IMR-90 (cell line): ENCODE results near the gene NKAIN4. TPM values are rescaled to one million over a fixed set of nuclear protein-coding genes. Genes with fewer than 3 reads are reported as not detected.

ENCODE experiments used
- ATAC-seq: fragments of 200-7000 bp; cut with Tn5 transposase; 2 replicates; pipeline ENCODE4 v1.9.1; 2020; ENCODE audit warnings: low read depth, mild to moderate bottlenecking, moderate library complexity
- BruUV-seq: library from RNA; stranded (reverse); fragments of 400-500 nt; replicated peaks from 2 replicates; lab custom pipeline; 2021; lab: Mats Ljungman, UMichigan
- CTCF ChIA-PET: fragments of 300-600 bp; formaldehyde crosslinking; extraction: SDS; loops from one replicate; lab custom pipeline; 2021; ENCODE audit warnings: antibody characterized with exemption; lab: Yijun Ruan, JAX
- POLR2A ChIA-PET: fragments of 300-600 bp; sonication (Branson Sonifier 250); formaldehyde crosslinking; loops from one replicate; lab custom pipeline; 2022; ENCODE audit warnings: antibody characterized with exemption; ENCODE audit not compliant: unreplicated experiment; lab: Charles Lee
- DNase-seq: peaks from one replicate; pipeline ENCODE4 v3.0.0; 2013
- H2AFZ ChIP-seq: replicated peaks from 2 replicates; pipeline ENCODE3; 2013; ENCODE audit warnings: low read length, mild to moderate bottlenecking; ENCODE audit not compliant: poor library complexity
- H2AK5ac ChIP-seq: 2 replicates; pipeline ENCODE4 v1.6.1; 2013; ENCODE audit warnings: low read depth, low read length, inconsistent platforms
- H2AK9ac ChIP-seq: replicated peaks from 2 replicates; pipeline ENCODE3; 2013; ENCODE audit warnings: mild to moderate bottlenecking, low read depth, low read length, moderate library complexity; ENCODE audit not compliant: poor library complexity
- H2BK120ac ChIP-seq: 2 replicates; pipeline ENCODE4 v1.6.1; 2013; ENCODE audit warnings: low read depth, low read length, inconsistent platforms
- H2BK15ac ChIP-seq: 3 replicates; pipeline ENCODE4 v1.6.1; 2013; ENCODE audit warnings: low read depth, low read length, inconsistent platforms
- H2BK20ac ChIP-seq: 2 replicates; pipeline ENCODE4 v1.6.1; 2013; ENCODE audit warnings: low read depth, mild to moderate bottlenecking, inconsistent platforms, low read length, moderate library complexity
- H2BK5ac ChIP-seq: 2 replicates; pipeline ENCODE4 v1.6.1; 2013; ENCODE audit warnings: mild to moderate bottlenecking, low read depth, low read length, inconsistent platforms; ENCODE audit not compliant: poor library complexity, severe bottlenecking
- H3K14ac ChIP-seq: replicated peaks from 2 replicates; pipeline ENCODE4 v1.6.1; 2013; ENCODE audit warnings: low read depth, low read length, inconsistent platforms
- H3K18ac ChIP-seq: 2 replicates; pipeline ENCODE4 v1.6.1; 2013; ENCODE audit warnings: low read depth, low read length, control low read depth
- H3K23ac ChIP-seq: 2 replicates; pipeline ENCODE4 v1.6.1; 2013; ENCODE audit warnings: low read depth, low read length, inconsistent platforms
- H3K27ac ChIP-seq: 2 replicates; pipeline ENCODE4 v1.5.1; 2013; ENCODE audit warnings: mild to moderate bottlenecking, control low read depth, low read length; ENCODE audit not compliant: insufficient read depth
- H3K27me3 ChIP-seq: 2 replicates; pipeline ENCODE4 v1.6.1; 2013; ENCODE audit warnings: low read length; ENCODE audit not compliant: control insufficient read depth, insufficient read depth
- H3K36me3 ChIP-seq: 2 replicates; pipeline ENCODE4 v1.6.1; 2013; ENCODE audit warnings: low read length, mixed read lengths; ENCODE audit not compliant: control insufficient read depth, insufficient read depth
- H3K4ac ChIP-seq: 2 replicates; pipeline ENCODE4 v1.6.1; 2013; ENCODE audit warnings: low read depth, low read length, inconsistent platforms
- H3K4me1 ChIP-seq: 2 replicates; pipeline ENCODE4 v1.6.1; 2013; ENCODE audit warnings: low read length, mixed read lengths; ENCODE audit not compliant: control insufficient read depth, insufficient read depth
- H3K4me2 ChIP-seq: 2 replicates; pipeline ENCODE4 v1.6.1; 2013; ENCODE audit warnings: low read depth, mild to moderate bottlenecking, control low read depth, low read length, moderate library complexity
- H3K4me3 ChIP-seq: 2 replicates; pipeline ENCODE4 v1.5.1; 2013; ENCODE audit warnings: low read depth, mild to moderate bottlenecking, control low read depth, low read length, moderate library complexity; ENCODE audit not compliant: insufficient read depth
- H3K56ac ChIP-seq: 2 replicates; pipeline ENCODE4 v1.6.1; 2013; ENCODE audit warnings: low read length, inconsistent platforms; ENCODE audit not compliant: insufficient read depth; ENCODE audit errors: extremely low read depth
- H3K79me1 ChIP-seq, 2 experiments: 2 replicates each; pipeline ENCODE4 v1.6.1; 2013; ENCODE audit warnings: low read length in 2 of 2, inconsistent platforms in 1 of 2, low read depth in 1 of 2
- H3K9ac ChIP-seq: 2 replicates; pipeline ENCODE4 v1.6.1; 2013; ENCODE audit warnings: low read depth, low read length, control low read depth
- H3K9me1 ChIP-seq: 2 replicates; pipeline ENCODE4 v1.6.1; 2013; ENCODE audit warnings: low read length, inconsistent platforms; ENCODE audit not compliant: insufficient read depth
- H3K9me3 ChIP-seq: 2 replicates; pipeline ENCODE4 v1.6.1; 2013; ENCODE audit warnings: low read length; ENCODE audit not compliant: control insufficient read depth, insufficient read depth
- H4K20me1 ChIP-seq: 2 replicates; pipeline ENCODE4 v1.6.1; 2013; ENCODE audit warnings: low read length, inconsistent platforms; ENCODE audit not compliant: insufficient read depth
- H4K5ac ChIP-seq: 2 replicates; pipeline ENCODE4 v1.6.1; 2013; ENCODE audit warnings: mild to moderate bottlenecking, low read depth, low read length, control low read depth
- H4K8ac ChIP-seq, 2 experiments: 2 replicates each; pipeline ENCODE4 v1.6.1; 2013; ENCODE audit warnings: low read depth in 2 of 2, low read length in 2 of 2, control low read depth in 1 of 2, inconsistent platforms in 1 of 2
- H4K91ac ChIP-seq: 2 replicates; pipeline ENCODE4 v1.6.1; 2013; ENCODE audit warnings: low read depth, low read length, inconsistent platforms; ENCODE audit not compliant: insufficient read depth
- BHLHE40 ChIP-seq: fragments of 150-350 bp; IDR thresholded peaks from 2 replicates; pipeline ENCODE4 v1.6.1; 2016; ENCODE audit warnings: mild to moderate bottlenecking, low read depth, low read length
- CEBPB ChIP-seq: IDR thresholded peaks from 2 replicates; pipeline ENCODE4 v1.6.1; 2012; ENCODE audit warnings: low read depth, low read length, improper control_type of control experiment
- CHD1 ChIP-seq: IDR thresholded peaks from 2 replicates; pipeline ENCODE4 v1.6.1; 2012; ENCODE audit warnings: low read depth, low read length, improper control_type of control experiment
- FOS ChIP-seq: fragments of 150-350 bp; IDR thresholded peaks from 2 replicates; pipeline ENCODE4 v1.6.1; 2016; ENCODE audit warnings: low read depth, low read length
- MAFK ChIP-seq: IDR thresholded peaks from 2 replicates; pipeline ENCODE4 v1.6.1; 2012; ENCODE audit warnings: low read depth, low read length, improper control_type of control experiment
- MAZ ChIP-seq: IDR thresholded peaks from 2 replicates; pipeline ENCODE4 v1.6.1; 2012; ENCODE audit warnings: low read depth, mild to moderate bottlenecking, low read length, improper control_type of control experiment, moderate library complexity, borderline replicate concordance
- MXI1 ChIP-seq: IDR thresholded peaks from 2 replicates; pipeline ENCODE4 v1.6.1; 2012; ENCODE audit warnings: low read depth, mild to moderate bottlenecking, low read length, moderate library complexity, borderline replicate concordance
- NFE2L2 ChIP-seq: fragments of 150-350 bp; IDR thresholded peaks from 2 replicates; pipeline ENCODE4 v1.6.1; 2016; ENCODE audit warnings: low read depth, mild to moderate bottlenecking, low read length
- POLR2A ChIP-seq: IDR thresholded peaks from 2 replicates; pipeline ENCODE4 v1.6.1; 2012; ENCODE audit warnings: mild to moderate bottlenecking, low read depth, low read length
- RAD21 ChIP-seq: IDR thresholded peaks from 2 replicates; pipeline ENCODE4 v1.6.1; 2012; ENCODE audit warnings: low read length, improper control_type of control experiment
- RCOR1 ChIP-seq: IDR thresholded peaks from 2 replicates; pipeline ENCODE4 v1.6.1; 2012; ENCODE audit warnings: mild to moderate bottlenecking, low read length, improper control_type of control experiment; ENCODE audit not compliant: insufficient replicate concordance
- RFX5 ChIP-seq: IDR thresholded peaks from 2 replicates; pipeline ENCODE4 v1.8.0; 2012; ENCODE audit warnings: low read depth, mild to moderate bottlenecking, low read length, moderate library complexity
- SMC3 ChIP-seq: fragments of 150-350 bp; IDR thresholded peaks from 2 replicates; pipeline ENCODE4 v1.6.1; 2016; ENCODE audit warnings: low read depth, mild to moderate bottlenecking, antibody characterized with exemption, low read length, moderate library complexity
- WGBS, 2 experiments: methylation state at CpG; one replicate each; pipeline versions ENCODE4 v1.1.5 to v1.1.7; 2013; ENCODE audit warnings: missing lambda C conversion rate in 2 of 2; ENCODE audit not compliant: insufficient read length in 1 of 2; ENCODE audit errors: extremely low coverage in 2 of 2; 5-methylcytosine and 5-hydroxymethylcytosine counted together
- dilution Hi-C: fragments of 300-500 bp; cut with HindIII; formaldehyde crosslinking; loops from one replicate; pipeline ENCODE4 v1.14.3; 2018; ENCODE audit warnings: low sequenced_read_pairs; ENCODE audit not compliant: unreplicated experiment
- in situ Hi-C: fragments of 300-500 bp; cut with MboI; formaldehyde crosslinking; loops from 3 replicates; pipeline ENCODE4 v1.14.3; 2019; ENCODE audit warnings: low sequenced_read_pairs, inconsistent platforms, mixed read lengths
- intact Hi-C: fragments of 100-400 bp; cut with micrococcal nuclease; formaldehyde crosslinking; loops from 2 replicates; pipeline ENCODE4 v1.10.0; 2022
- polyA plus RNA-seq, 3 experiments: library from polyadenylated mRNA; depleted of rRNA; stranded (reverse); fragments of >200 nt; gene quantifications; 2 replicates each; pipeline ENCODE4 v1.2.3, GENCODE V29; 2012; ENCODE audit warnings: low replicate concordance in 1 of 3
- total RNA-seq: library from RNA; depleted of rRNA; stranded (reverse); fragments of >200 nt; gene quantifications from 2 replicates; pipeline ENCODE4 v1.2.3, GENCODE V29; 2012
- TF ChIP-seq, protein P1 (sequence below): fragments of 150-350 bp; IDR thresholded peaks from 2 replicates; pipeline ENCODE4 v1.6.1; 2016; ENCODE audit warnings: low read depth, mild to moderate bottlenecking, low read length, moderate library complexity, borderline replicate concordance
- TF ChIP-seq, protein P2 (sequence below): fragments of 150-350 bp; IDR thresholded peaks from 2 replicates; pipeline ENCODE4 v1.6.1; 2017; ENCODE audit warnings: mild to moderate bottlenecking, antibody characterized with exemption, low read length, low read depth
- TF ChIP-seq, protein P3 (sequence below): conservative IDR thresholded peaks from 2 replicates; pipeline ENCODE4 v1.5.1; 2012; ENCODE audit warnings: mild to moderate bottlenecking, low read depth, low read length, improper control_type of control experiment

The NKAIN4 gene
- total and polyA plus RNA-seq, 2 of the 4 experiments (the other 2 are of a cell fraction), result not detected

GRCh38 chr20:63257629-63258028, 3.4 kb upstream of the NKAIN4 start:
- Histone ChIP-seq H4K8ac (no peak overlapping the region), H3K4me1 (no peaks in the 10 kb centered on the region; the same call in 1 of the 2 replicates), H2BK120ac (no peak overlapping the region), H4K5ac (no peak overlapping the region), H3K9ac (no peak overlapping the region), H4K20me1 (no peaks in the 10 kb centered on the region; the same call in 1 of the 2 replicates), H3K27me3 (peaks cover 91% of the 10 kb centered on the region), H3K9me3 (peaks cover 2% of the 10 kb centered on the region; the same call in 1 of the 2 replicates), H3K18ac (no peak overlapping the region), H3K27ac (no peak overlapping the region), H3K4ac (no peak overlapping the region), H2AFZ (no peak overlapping the region), H3K9me1 (no peaks in the 10 kb centered on the region), H4K91ac (no peak overlapping the region), H2BK20ac (no peak overlapping the region), H2AK9ac (no peak overlapping the region), H3K14ac (no peak overlapping the region), H3K79me1 (no peaks in the 10 kb centered on the region), H2AK5ac (no peak overlapping the region), H3K4me2 (no peak overlapping the region), H3K4me3 (no peak overlapping the region), H3K23ac (no peak overlapping the region), H3K56ac (no peak overlapping the region), H2BK15ac (no peak overlapping the region), H2BK5ac (no peak overlapping the region), H3K36me3 (no peaks in the 10 kb centered on the region)
- CTCF ChIA-PET, result no interaction called here
- intact Hi-C loops (no loop called here), in situ Hi-C loops (no loop called here), dilution Hi-C loops (no loop called here)
- POLR2A ChIA-PET, result no interaction called here
- no peak for TF ChIP-seq FOS
- TF ChIP-seq RFX5, result no peak
- TF ChIP-seq RAD21, result no peak
- TF ChIP-seq, protein P1, sequence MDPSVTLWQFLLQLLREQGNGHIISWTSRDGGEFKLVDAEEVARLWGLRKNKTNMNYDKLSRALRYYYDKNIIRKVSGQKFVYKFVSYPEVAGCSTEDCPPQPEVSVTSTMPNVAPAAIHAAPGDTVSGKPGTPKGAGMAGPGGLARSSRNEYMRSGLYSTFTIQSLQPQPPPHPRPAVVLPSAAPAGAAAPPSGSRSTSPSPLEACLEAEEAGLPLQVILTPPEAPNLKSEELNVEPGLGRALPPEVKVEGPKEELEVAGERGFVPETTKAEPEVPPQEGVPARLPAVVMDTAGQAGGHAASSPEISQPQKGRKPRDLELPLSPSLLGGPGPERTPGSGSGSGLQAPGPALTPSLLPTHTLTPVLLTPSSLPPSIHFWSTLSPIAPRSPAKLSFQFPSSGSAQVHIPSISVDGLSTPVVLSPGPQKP, result no peak
- no peak for TF ChIP-seq BHLHE40
- TF ChIP-seq SMC3, result no peak
- no peak for TF ChIP-seq CEBPB
- no peak for TF ChIP-seq MXI1
- no peak for TF ChIP-seq CHD1
- no peak for TF ChIP-seq RCOR1
- TF ChIP-seq NFE2L2, result no peak
- TF ChIP-seq, protein P2, sequence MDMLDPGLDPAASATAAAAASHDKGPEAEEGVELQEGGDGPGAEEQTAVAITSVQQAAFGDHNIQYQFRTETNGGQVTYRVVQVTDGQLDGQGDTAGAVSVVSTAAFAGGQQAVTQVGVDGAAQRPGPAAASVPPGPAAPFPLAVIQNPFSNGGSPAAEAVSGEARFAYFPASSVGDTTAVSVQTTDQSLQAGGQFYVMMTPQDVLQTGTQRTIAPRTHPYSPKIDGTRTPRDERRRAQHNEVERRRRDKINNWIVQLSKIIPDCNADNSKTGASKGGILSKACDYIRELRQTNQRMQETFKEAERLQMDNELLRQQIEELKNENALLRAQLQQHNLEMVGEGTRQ, result no peak
- TF ChIP-seq, protein P3, sequence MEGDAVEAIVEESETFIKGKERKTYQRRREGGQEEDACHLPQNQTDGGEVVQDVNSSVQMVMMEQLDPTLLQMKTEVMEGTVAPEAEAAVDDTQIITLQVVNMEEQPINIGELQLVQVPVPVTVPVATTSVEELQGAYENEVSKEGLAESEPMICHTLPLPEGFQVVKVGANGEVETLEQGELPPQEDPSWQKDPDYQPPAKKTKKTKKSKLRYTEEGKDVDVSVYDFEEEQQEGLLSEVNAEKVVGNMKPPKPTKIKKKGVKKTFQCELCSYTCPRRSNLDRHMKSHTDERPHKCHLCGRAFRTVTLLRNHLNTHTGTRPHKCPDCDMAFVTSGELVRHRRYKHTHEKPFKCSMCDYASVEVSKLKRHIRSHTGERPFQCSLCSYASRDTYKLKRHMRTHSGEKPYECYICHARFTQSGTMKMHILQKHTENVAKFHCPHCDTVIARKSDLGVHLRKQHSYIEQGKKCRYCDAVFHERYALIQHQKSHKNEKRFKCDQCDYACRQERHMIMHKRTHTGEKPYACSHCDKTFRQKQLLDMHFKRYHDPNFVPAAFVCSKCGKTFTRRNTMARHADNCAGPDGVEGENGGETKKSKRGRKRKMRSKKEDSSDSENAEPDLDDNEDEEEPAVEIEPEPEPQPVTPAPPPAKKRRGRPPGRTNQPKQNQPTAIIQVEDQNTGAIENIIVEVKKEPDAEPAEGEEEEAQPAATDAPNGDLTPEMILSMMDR, result no peak
- TF ChIP-seq MAFK, result no peak
- TF ChIP-seq MAZ, result no peak
- no peak for TF ChIP-seq POLR2A
- BruUV-seq, result no TSS peak
- DNase-seq, result no peak
- no peak for ATAC-seq
- WGBS, 2 experiments, result 97% methylated on average over 7 of the region's 13 CpGs; no CpG with 5 or more reads in 1 of the 2 experiments
